Neural progenitor cell (in vitro differentiated cells): Measurements from ENCODE around the gene CHTF18. TPM values are rescaled to one million over a fixed set of nuclear protein-coding genes. Genes with fewer than 3 reads are reported as not detected.
A peak's percentile ranks its signal among the peaks of the same experiment; 100 is the strongest.

Experiments
- DNase-seq: peaks from one replicate; pipeline ENCODE4 v3.0.0-alpha.2; 2016; ENCODE audit warnings: low spot score
- H2AFZ ChIP-seq: fragments of 200-600 bp; sonication (generic); replicated peaks from 2 replicates; pipeline ENCODE4 v1.6.1; 2016; ENCODE audit warnings: antibody characterized with exemption
- H3F3A ChIP-seq: fragments of 200-600 bp; sonication (generic); 2 replicates; pipeline ENCODE4 v1.6.1; 2016; ENCODE audit warnings: antibody characterized with exemption, low read depth
- H3K27ac ChIP-seq: fragments of 200-600 bp; sonication (generic); 2 replicates; pipeline ENCODE4 v1.5.1; 2016; ENCODE audit warnings: mild to moderate bottlenecking
- H3K27me3 ChIP-seq: fragments of 200-600 bp; sonication (generic); 2 replicates; pipeline ENCODE4 v1.6.1; 2016; ENCODE audit warnings: mild to moderate bottlenecking, moderate library complexity
- H3K36me3 ChIP-seq: fragments of 200-600 bp; sonication (generic); 2 replicates; pipeline ENCODE4 v1.5.1; 2016
- H3K4me1 ChIP-seq: fragments of 200-600 bp; sonication (generic); 2 replicates; pipeline ENCODE4 v1.6.1; 2016; ENCODE audit warnings: mixed run types
- H3K4me2 ChIP-seq: fragments of 200-600 bp; sonication (generic); 2 replicates; pipeline ENCODE4 v1.6.1; 2016
- H3K4me3 ChIP-seq: fragments of 200-600 bp; sonication (generic); 2 replicates; pipeline ENCODE4 v1.5.1; 2016
- H3K79me2 ChIP-seq: fragments of 200-600 bp; sonication (generic); 2 replicates; pipeline ENCODE4 v1.6.1; 2016; ENCODE audit warnings: low read depth
- H3K9ac ChIP-seq: fragments of 200-600 bp; sonication (generic); 2 replicates; pipeline ENCODE4 v1.6.1; 2016
- H3K9me3 ChIP-seq: fragments of 200-600 bp; sonication (generic); 2 replicates; pipeline ENCODE4 v1.5.1; 2016; ENCODE audit warnings: low read depth
- H4K20me1 ChIP-seq: fragments of 200-600 bp; sonication (generic); 2 replicates; pipeline ENCODE4 v1.6.1; 2016; ENCODE audit warnings: low read depth
- H3K27ac Mint-ChIP-seq: 3 replicates; pipeline ENCODE4 v1.8.0; 2021; ENCODE audit warnings: mixed read lengths
- H3K27me3 Mint-ChIP-seq: 2 replicates; pipeline ENCODE4 v1.8.0; 2022; ENCODE audit warnings: low read depth, mild to moderate bottlenecking, inconsistent platforms, moderate library complexity, mixed read lengths; ENCODE audit not compliant: insufficient read depth
- H3K36me3 Mint-ChIP-seq: 3 replicates; pipeline ENCODE4 v1.8.0; 2021; ENCODE audit warnings: mixed read lengths
- H3K4me1 Mint-ChIP-seq: 3 replicates; pipeline ENCODE4 v1.8.0; 2021; ENCODE audit warnings: mixed read lengths
- H3K4me3 Mint-ChIP-seq: 3 replicates; pipeline ENCODE4 v1.8.0; 2021; ENCODE audit warnings: mild to moderate bottlenecking, moderate library complexity, mixed read lengths
- H3K9me3 Mint-ChIP-seq: 3 replicates; pipeline ENCODE4 v1.8.0; 2020; ENCODE audit warnings: mixed read lengths
- EZH2 ChIP-seq: fragments of 200-600 bp; sonication (generic); IDR thresholded peaks from 2 replicates; pipeline ENCODE4 v1.6.1; 2017; ENCODE audit warnings: antibody characterized with exemption, mild to moderate bottlenecking, moderate library complexity
- EZH2phosphoT487 ChIP-seq: fragments of 200-600 bp; sonication (generic); IDR thresholded peaks from 2 replicates; pipeline ENCODE4 v1.6.1; 2017; ENCODE audit warnings: antibody characterized with exemption
- total RNA-seq: library from RNA; depleted of rRNA; stranded (reverse); fragments of >200 nt; gene quantifications from 2 replicates; pipeline ENCODE4 v1.2.3, GENCODE V29; 2015; ENCODE audit warnings: low replicate concordance
- TF ChIP-seq, protein P1 (sequence below): fragments of 200-600 bp; sonication (generic); IDR thresholded peaks from 2 replicates; pipeline ENCODE4 v1.5.1; 2017; ENCODE audit warnings: antibody characterized with exemption, mild to moderate bottlenecking

The CHTF18 gene
- total RNA-seq, 1 donor from 2014 or later: 35.6 TPM

DNA sequence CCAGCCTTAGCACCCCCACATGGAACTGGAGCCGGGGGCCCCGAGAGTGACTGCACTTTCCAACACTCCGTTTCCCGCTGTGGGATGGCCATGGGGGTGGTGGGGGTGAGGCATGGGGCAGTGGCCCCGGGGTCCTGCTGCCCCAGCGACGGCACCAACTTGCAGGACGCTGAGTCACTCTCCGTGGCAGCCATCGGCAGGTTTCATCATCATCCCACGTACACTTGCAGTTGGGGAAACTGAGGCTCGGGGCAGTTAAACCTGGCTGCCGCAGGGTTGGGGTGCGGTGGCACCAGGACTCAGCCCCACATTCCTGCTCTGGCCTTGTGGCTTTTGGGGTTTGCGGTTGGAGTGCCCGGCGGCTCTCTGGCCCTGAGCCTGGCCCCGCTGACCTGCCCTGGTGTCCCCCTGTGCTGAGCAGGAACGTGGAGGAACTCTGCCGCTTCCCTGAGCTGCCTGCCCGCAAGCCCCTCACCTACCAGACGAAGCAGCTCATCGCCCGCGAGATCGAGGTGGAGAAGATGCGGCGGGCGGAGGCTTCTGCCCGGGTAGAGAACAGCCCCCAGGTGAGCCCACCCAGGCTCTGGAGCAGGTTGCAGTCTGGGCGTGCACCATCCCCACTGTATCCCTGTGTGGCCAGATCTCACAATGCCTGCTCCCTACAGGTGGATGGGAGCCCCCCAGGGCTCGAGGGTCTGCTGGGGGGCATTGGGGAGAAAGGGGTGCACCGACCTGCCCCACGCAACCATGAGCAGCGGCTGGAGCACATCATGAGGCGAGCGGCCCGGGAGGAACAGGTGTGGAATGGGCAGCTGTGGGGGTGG lies 8.1 kb downstream of the CHTF18 start:
- Histone ChIP-seq H3K9ac (no peak overlapping the region), H3K4me1 (peaks cover 18% of the 10 kb centered on the region), H2AFZ (no peak overlapping the region), H3K36me3 (no peaks in the 10 kb centered on the region), H3F3A (peaks cover 10% of the 10 kb centered on the region), H3K27me3 (peaks cover 27% of the 10 kb centered on the region), H3K4me3 (no peak overlapping the region), H3K9me3 (no peaks in the 10 kb centered on the region), H3K79me2 (no peaks in the 10 kb centered on the region), H4K20me1 (peaks cover 43% of the 10 kb centered on the region), H3K27ac (no peak overlapping the region), H3K4me2 (no peak overlapping the region)
- no peak for DNase-seq
- Mint-ChIP-seq H3K36me3 (peaks cover 7% of the 10 kb centered on the region), H3K27ac (no peak overlapping the region), H3K4me1 (peaks cover 1% of the 10 kb centered on the region), H3K27me3 (peaks cover 5% of the 10 kb centered on the region), H3K9me3 (no peaks in the 10 kb centered on the region), H3K4me3 (no peak overlapping the region)
- TF ChIP-seq EZH2: no peak
- TF ChIP-seq, protein P1, sequence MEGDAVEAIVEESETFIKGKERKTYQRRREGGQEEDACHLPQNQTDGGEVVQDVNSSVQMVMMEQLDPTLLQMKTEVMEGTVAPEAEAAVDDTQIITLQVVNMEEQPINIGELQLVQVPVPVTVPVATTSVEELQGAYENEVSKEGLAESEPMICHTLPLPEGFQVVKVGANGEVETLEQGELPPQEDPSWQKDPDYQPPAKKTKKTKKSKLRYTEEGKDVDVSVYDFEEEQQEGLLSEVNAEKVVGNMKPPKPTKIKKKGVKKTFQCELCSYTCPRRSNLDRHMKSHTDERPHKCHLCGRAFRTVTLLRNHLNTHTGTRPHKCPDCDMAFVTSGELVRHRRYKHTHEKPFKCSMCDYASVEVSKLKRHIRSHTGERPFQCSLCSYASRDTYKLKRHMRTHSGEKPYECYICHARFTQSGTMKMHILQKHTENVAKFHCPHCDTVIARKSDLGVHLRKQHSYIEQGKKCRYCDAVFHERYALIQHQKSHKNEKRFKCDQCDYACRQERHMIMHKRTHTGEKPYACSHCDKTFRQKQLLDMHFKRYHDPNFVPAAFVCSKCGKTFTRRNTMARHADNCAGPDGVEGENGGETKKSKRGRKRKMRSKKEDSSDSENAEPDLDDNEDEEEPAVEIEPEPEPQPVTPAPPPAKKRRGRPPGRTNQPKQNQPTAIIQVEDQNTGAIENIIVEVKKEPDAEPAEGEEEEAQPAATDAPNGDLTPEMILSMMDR: no peak
- TF ChIP-seq EZH2phosphoT487: no peak

DNA sequence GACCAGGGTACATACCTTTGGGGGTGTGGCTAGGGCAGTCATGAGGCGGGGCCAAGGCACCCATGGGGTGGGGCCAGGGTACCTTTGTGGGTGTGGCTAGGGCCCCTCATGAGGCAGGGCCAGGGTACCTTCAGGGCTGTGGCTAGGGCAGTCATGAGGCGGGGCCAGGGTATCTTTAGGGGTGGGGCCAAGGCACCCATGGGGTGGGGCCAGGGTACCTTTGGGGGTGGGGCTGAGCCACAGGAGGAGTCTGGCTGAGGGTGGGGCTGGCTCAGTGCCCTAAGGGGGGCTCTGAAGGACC lies 8.7 kb downstream of the CHTF18 start:
- no peak overlapping the region for H3K27ac ChIP-seq
- peaks cover 10% of the 10 kb centered on the region for H3F3A ChIP-seq
- peaks cover 18% of the 10 kb centered on the region for H3K4me1 ChIP-seq
- peaks cover 33% of the 10 kb centered on the region for H3K27me3 ChIP-seq
- H3K79me2 ChIP-seq: no peaks in the 10 kb centered on the region
- TF ChIP-seq EZH2phosphoT487: no peak
- no peak for TF ChIP-seq EZH2
- TF ChIP-seq, protein P1: no peak
- no peak for DNase-seq
- no peak overlapping the region for H3K27ac Mint-ChIP-seq
- H3K36me3 ChIP-seq: no peaks in the 10 kb centered on the region
- no peaks in the 10 kb centered on the region for H3K4me1 Mint-ChIP-seq
- H3K4me3 ChIP-seq: no peak overlapping the region
- no peaks in the 10 kb centered on the region for H3K9me3 Mint-ChIP-seq
- H4K20me1 ChIP-seq: peaks cover 43% of the 10 kb centered on the region
- no peak overlapping the region for H3K9ac ChIP-seq
- no peaks in the 10 kb centered on the region for H3K9me3 ChIP-seq
- peaks cover 3% of the 10 kb centered on the region for H3K36me3 Mint-ChIP-seq
- H3K27me3 Mint-ChIP-seq: peaks cover 5% of the 10 kb centered on the region
- H3K4me3 Mint-ChIP-seq: no peak overlapping the region
- no peak overlapping the region for H3K4me2 ChIP-seq
- H2AFZ ChIP-seq: no peak overlapping the region

DNA sequence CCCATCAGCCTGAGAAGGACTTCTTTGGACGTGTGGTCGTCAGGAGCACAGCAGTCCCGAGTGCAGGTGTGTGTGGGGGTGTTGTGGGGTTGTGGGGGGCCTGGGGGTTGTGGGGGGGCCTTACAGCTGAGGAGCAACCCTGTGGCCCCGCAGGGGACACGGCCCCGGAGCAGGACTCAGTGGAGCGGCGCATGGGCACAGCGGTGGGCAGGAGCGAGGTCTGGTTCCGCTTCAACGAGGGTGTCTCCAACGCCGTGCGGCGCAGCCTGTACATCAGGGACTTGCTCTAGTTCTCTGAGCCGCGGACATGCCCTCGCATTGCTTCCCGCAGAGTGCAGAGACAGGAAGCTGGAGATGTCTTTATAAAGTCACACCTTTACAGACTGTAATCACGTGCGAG lies 9.3 kb downstream of the CHTF18 start:
- Histone ChIP-seq H3K4me1 (peaks cover 18% of the 10 kb centered on the region), H3K4me3 (no peak overlapping the region), H3F3A (peaks cover 10% of the 10 kb centered on the region), H3K9ac (no peak overlapping the region), H3K79me2 (no peaks in the 10 kb centered on the region), H3K9me3 (no peaks in the 10 kb centered on the region), H3K36me3 (no peaks in the 10 kb centered on the region), H3K27me3 (peaks cover 39% of the 10 kb centered on the region), H2AFZ (no peak overlapping the region), H3K4me2 (no peak overlapping the region), H4K20me1 (peaks cover 43% of the 10 kb centered on the region), H3K27ac (no peak overlapping the region)
- Mint-ChIP-seq H3K9me3 (no peaks in the 10 kb centered on the region), H3K36me3 (peaks cover 3% of the 10 kb centered on the region), H3K27ac (no peak overlapping the region), H3K27me3 (peaks cover 5% of the 10 kb centered on the region), H3K4me1 (no peaks in the 10 kb centered on the region), H3K4me3 (peak overlapping the region; percentile 18)
- TF ChIP-seq EZH2: no peak
- TF ChIP-seq, protein P1: no peak
- TF ChIP-seq EZH2phosphoT487: no peak
- DNase-seq: no peak
